Spleen (tissue), 7 donors: Measurements from ENCODE around the gene CSK.
A peak's percentile ranks its signal among the peaks of the same experiment; 100 is the strongest.

Source experiments
- CTCF ChIP-seq, 11 experiments: fragments of 200-600 bp in 7 of 11; fragments of 450-650 bp in 4 of 11; sonication (generic) in 4 of 11; IDR thresholded peaks in 8 of 11; conservative IDR thresholded peaks in 3 of 11; 1 replicate in 7 of 11; 2 replicates in 4 of 11; pipeline versions ENCODE4 v1.4.0 to v1.8.0; 2016 to 2021; ENCODE audit warnings: antibody characterized with exemption in 11 of 11, inconsistent platforms in 4 of 11, mild to moderate bottlenecking in 1 of 11
- POLR2A ChIP-seq, 3 donors: fragments of 450-650 bp; IDR thresholded peaks; one replicate each; pipeline ENCODE4 v1.5.1; 2017; ENCODE audit warnings: antibody characterized with exemption in 3 of 3, mild to moderate bottlenecking in 1 of 3
- POLR2AphosphoS5 ChIP-seq, 3 donors: sonication (generic); formaldehyde crosslinking; IDR thresholded peaks; one replicate each; pipeline ENCODE4 v1.5.1; 2017; ENCODE audit warnings: antibody characterized with exemption in 3 of 3
- donor health status: DM: no; HTN: no; CAD: no; lungs with moderate emphysema.
- donor health status: DM: no; HTN: no; CAD: no.
- donor health status: DM: no; HTN: no; CAD: no.

GRCh38 chr15:74782259-74783071, 585 bp downstream of the CSK start:
- TF ChIP-seq CTCF (IDR thresholded peaks at IDR 0.05 in 8 of 11, conservative IDR thresholded peaks at IDR 0.05 in 3 of 11) (peak in 1 of 11 experiments; percentile 9), POLR2A (IDR thresholded peaks at IDR 0.05) (peak in 1 of 3 donors; percentile 38), POLR2AphosphoS5 (IDR thresholded peaks at IDR 0.05) (no peak)
